Neural cell (in vitro differentiated cells): Measurements from ENCODE around the gene THAP4. TPM values are rescaled to one million over a fixed set of nuclear protein-coding genes. Genes with fewer than 3 reads are reported as not detected.

Experiments used
- H2AFZ ChIP-seq: fragments of 200-600, 300-800 bp; sonication (generic), shearing (Covaris generic); 2 replicates; pipeline ENCODE4 v1.6.0; 2014; ENCODE audit warnings: low read depth, mild to moderate bottlenecking, antibody characterized with exemption, low read length, moderate library complexity
- H3F3A ChIP-seq: fragments of 200-600 bp; shearing (Covaris generic); 2 replicates; pipeline ENCODE4 v1.6.1; 2016; ENCODE audit warnings: mild to moderate bottlenecking, moderate library complexity, mixed read lengths, antibody characterized with exemption, low read length; ENCODE audit not compliant: insufficient read depth, poor library complexity, severe bottlenecking
- H3K27ac ChIP-seq: fragments of 200-600, 300-800 bp; sonication (generic), shearing (Covaris generic); 2 replicates; pipeline ENCODE4 v1.5.1; 2014; ENCODE audit warnings: mild to moderate bottlenecking, low read length, moderate library complexity
- H3K27me3 ChIP-seq: fragments of 300-800, 200-600 bp; sonication (generic), shearing (Covaris generic); 2 replicates; pipeline ENCODE4 v1.6.0; 2014; ENCODE audit warnings: mild to moderate bottlenecking, low read depth, low read length, moderate library complexity; ENCODE audit not compliant: insufficient read depth
- H3K36me3 ChIP-seq: fragments of 300-800, 200-600 bp; sonication (generic), shearing (Covaris generic); 2 replicates; pipeline ENCODE4 v1.5.1; 2014; ENCODE audit warnings: mild to moderate bottlenecking, antibody characterized with exemption, low read length, moderate library complexity; ENCODE audit not compliant: insufficient read depth
- H3K4me2 ChIP-seq: fragments of 300-800, 200-600 bp; sonication (generic), shearing (Covaris generic); 2 replicates; pipeline ENCODE4 v1.6.0; 2014; ENCODE audit warnings: mild to moderate bottlenecking, low read length
- H3K4me3 ChIP-seq: fragments of 300-800, 200-600 bp; sonication (generic), shearing (Covaris generic); 2 replicates; pipeline ENCODE4 v1.5.1; 2014; ENCODE audit warnings: mild to moderate bottlenecking, low read length, moderate library complexity
- H3K79me2 ChIP-seq: fragments of 200-600 bp; shearing (Covaris generic); replicated peaks from 2 replicates; pipeline ENCODE4 v1.6.0; 2014; ENCODE audit warnings: mild to moderate bottlenecking, low read length, moderate library complexity; ENCODE audit not compliant: insufficient read depth
- H3K9ac ChIP-seq: fragments of 300-800, 200-600 bp; sonication (generic), shearing (Covaris generic); 2 replicates; pipeline ENCODE4 v1.6.1; 2016; ENCODE audit warnings: mild to moderate bottlenecking, low read length, mixed read lengths
- H3K9me2 ChIP-seq: fragments of 200-600 bp; shearing (Covaris generic); 2 replicates; pipeline ENCODE4 v1.6.1; 2016; ENCODE audit warnings: mild to moderate bottlenecking, low read length, mixed read lengths; ENCODE audit not compliant: insufficient read depth
- H3K9me3 ChIP-seq: fragments of 200-600, 300-800 bp; sonication (generic), shearing (Covaris generic); 2 replicates; pipeline ENCODE4 v1.6.1; 2016; ENCODE audit warnings: mild to moderate bottlenecking, mixed run types, low read length, moderate library complexity, mixed read lengths
- H4K20me1 ChIP-seq: fragments of 200-600 bp; shearing (Covaris generic); 2 replicates; pipeline ENCODE4 v1.6.1; 2016; ENCODE audit warnings: mild to moderate bottlenecking, mixed run types; ENCODE audit not compliant: insufficient read depth
- CTCF ChIP-seq: fragments of 450-650 bp; IDR thresholded peaks from 2 replicates; pipeline ENCODE4 v1.5.1; 2014; ENCODE audit warnings: antibody characterized with exemption, mild to moderate bottlenecking, moderate library complexity; ENCODE audit not compliant: poor library complexity, severe bottlenecking
- EP300 ChIP-seq: fragments of 450-650 bp; conservative IDR thresholded peaks from 2 replicates; pipeline ENCODE4 v1.6.1; 2014; ENCODE audit warnings: antibody characterized with exemption, mild to moderate bottlenecking, moderate library complexity; ENCODE audit not compliant: poor library complexity, severe bottlenecking
- EZH2 ChIP-seq: fragments of 200-600, 300-800 bp; shearing (Covaris generic), sonication (generic); IDR thresholded peaks from 2 replicates; pipeline ENCODE4 v1.6.1; 2014; ENCODE audit warnings: antibody characterized with exemption, low read length, borderline replicate concordance, mild to moderate bottlenecking; ENCODE audit not compliant: insufficient read depth, poor library complexity, severe bottlenecking
- MXI1 ChIP-seq: fragments of 450-650 bp; conservative IDR thresholded peaks from 2 replicates; pipeline ENCODE4 v1.6.1; 2014; ENCODE audit warnings: antibody characterized with exemption, mild to moderate bottlenecking; ENCODE audit not compliant: poor library complexity, severe bottlenecking
- POLR2AphosphoS5 ChIP-seq: IDR thresholded peaks from 2 replicates; pipeline ENCODE4 v1.6.1; 2012
- RAD21 ChIP-seq: fragments of 450-650 bp; conservative IDR thresholded peaks from 2 replicates; pipeline ENCODE4 v1.6.1; 2014; ENCODE audit warnings: antibody characterized with exemption, mild to moderate bottlenecking, moderate library complexity
- REST ChIP-seq: IDR thresholded peaks from 2 replicates; pipeline ENCODE4 v1.6.1; 2012; ENCODE audit warnings: borderline replicate concordance
- SMC3 ChIP-seq: fragments of 450-650 bp; conservative IDR thresholded peaks from 2 replicates; pipeline ENCODE4 v1.6.1; 2014; ENCODE audit warnings: antibody characterized with exemption, mild to moderate bottlenecking, moderate library complexity; ENCODE audit not compliant: poor library complexity
- TAF1 ChIP-seq: IDR thresholded peaks from 2 replicates; pipeline ENCODE4 v1.6.1; 2012; ENCODE audit warnings: low read depth
- polyA plus RNA-seq: library from polyadenylated mRNA; depleted of rRNA; stranded (reverse); fragments of >200 nt; gene quantifications from 2 replicates; pipeline ENCODE4 v1.2.3, GENCODE V29; 2014

THAP4 gene
- polyA plus RNA-seq, 1 donor from 2014 or later: 30.8 TPM

GRCh38 chr2:241551998-241552737, 84.8 kb downstream of the THAP4 start (continued):
- TF ChIP-seq CTCF (no peak), EP300 (no peak), MXI1 (no peak)

DNA sequence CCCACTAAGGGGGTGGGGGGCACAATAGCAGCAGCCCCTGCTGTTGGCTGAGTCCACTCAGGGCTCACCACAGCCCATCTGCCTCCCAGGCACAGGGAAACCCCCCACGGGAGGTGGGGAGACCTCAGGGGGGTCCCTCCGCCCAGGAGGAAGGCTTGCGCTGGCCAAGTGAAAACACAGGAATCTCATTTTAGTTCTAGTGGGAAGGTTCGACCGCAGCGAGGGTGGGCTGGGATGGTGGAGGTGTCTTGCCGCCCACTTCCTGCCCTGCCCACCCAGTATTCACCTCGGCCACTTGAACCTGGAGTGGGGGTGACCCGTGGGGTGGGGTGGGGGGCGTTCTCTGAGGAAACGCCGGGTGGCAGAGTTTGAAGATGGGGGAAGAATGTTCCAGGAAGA, 85.4 kb downstream of the THAP4 start:
- Histone ChIP-seq H3K27ac (no peak overlapping the region), H3K4me2 (no peak overlapping the region), H3K27me3 (no peaks in the 10 kb centered on the region), H3K36me3 (no peaks in the 10 kb centered on the region), H3K9ac (no peak overlapping the region), H3K9me3 (peaks cover 6% of the 10 kb centered on the region), H3K79me2 (no peaks in the 10 kb centered on the region), H3K4me3 (no peak overlapping the region), H4K20me1 (no peaks in the 10 kb centered on the region), H2AFZ (no peak overlapping the region), H3F3A (no peaks in the 10 kb centered on the region), H3K9me2 (no peaks in the 10 kb centered on the region)
- TF ChIP-seq SMC3: no peak
- TF ChIP-seq RAD21: no peak
- TF ChIP-seq TAF1: no peak
- no peak for TF ChIP-seq REST
- no peak for TF ChIP-seq CTCF
- no peak for TF ChIP-seq POLR2AphosphoS5
- TF ChIP-seq MXI1: no peak
- no peak for TF ChIP-seq EP300
- TF ChIP-seq EZH2: no peak
